GM21576 (cell line): Measurements from ENCODE around the gene CEP128.

Experiments
- ATAC-seq: cut with Tn5 transposase; IDR thresholded peaks from one replicate; pipeline ENCODE4 v1.9.1; 2021; ENCODE audit warnings: mild to moderate bottlenecking, moderate library complexity; ENCODE audit not compliant: unreplicated experiment

Gene CEP128

DNA sequence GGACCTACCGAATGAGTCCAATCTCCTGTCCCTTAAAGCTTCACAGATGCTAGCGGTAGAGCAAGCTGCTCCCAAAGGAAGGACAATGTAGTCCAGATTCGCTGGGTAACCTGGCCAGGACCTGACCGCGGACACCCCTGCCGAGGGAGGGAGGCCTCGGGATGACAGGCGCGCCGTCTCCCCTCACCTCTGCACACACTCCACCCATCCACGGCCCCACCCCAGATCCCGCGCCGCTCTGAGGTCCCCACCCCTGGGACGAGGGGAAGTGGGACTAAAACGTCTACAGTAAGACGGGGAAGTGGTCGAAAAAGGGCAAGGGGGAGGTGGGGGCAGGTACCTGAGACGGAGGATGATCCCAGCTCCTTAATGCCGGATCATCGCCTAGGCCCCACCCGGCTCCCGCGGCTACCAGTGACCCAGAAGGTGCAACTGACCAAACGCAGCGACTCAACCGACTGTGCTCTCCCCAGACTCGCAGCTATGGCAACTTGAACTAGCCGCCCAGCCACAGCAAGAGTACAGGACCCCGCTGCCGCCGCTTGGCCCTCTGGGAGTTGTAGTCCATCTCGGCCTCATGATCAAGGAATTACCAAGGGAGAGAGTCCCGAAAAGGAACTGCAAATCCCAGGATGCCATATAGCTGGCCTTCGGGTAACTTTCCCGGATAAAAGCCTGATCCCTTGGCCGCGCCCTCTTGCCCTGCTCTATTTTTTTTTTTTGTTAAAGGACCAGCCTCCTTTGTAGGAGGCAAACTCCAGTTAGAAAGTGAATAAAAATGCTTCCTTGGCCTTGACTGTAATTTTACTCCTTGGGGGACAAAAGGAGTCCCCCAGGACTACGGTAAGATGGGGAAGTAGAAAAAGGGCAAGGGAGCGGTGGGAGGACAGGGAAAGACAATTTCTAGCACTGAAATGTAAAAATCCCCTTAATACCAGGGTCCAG is at the start of gene CEP128:
Gene CEP128, minus strand, starts transcription at position 498 of the 945 bp plus-strand sequence.
- ATAC-seq = peak; percentile 97

GRCh38 chr14:80988735-80989429 is 47.3 kb upstream of the CEP128 start:
- ATAC-seq = no peak

DNA sequence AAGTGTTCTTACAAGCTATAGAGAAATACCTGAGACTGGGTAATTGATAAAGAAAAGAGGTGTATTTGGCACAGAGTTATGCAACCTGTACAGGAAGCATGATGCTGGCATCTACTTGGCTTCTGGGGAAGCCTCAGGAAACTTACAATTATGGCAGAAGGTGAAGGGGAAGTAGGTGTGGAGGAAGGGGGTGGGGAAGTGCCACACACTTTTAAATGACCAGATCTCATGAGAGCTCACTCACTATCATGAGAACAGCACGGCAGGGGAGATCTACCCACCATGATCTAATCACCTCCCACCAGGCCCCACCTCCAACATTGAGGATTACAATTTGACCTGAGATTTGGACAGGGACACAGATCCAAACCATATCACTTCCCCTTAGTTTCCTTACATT is 46.7 kb upstream of the CEP128 start:
- no peak for ATAC-seq

- ATAC-seq = peak; percentile 67
Observed at GRCh38 chr14:80987235-80988032, 45.9 kb upstream of the CEP128 start.

GRCh38 chr14:80982711-80983110 is 41.2 kb upstream of the CEP128 start:
- ATAC-seq = no peak

DNA sequence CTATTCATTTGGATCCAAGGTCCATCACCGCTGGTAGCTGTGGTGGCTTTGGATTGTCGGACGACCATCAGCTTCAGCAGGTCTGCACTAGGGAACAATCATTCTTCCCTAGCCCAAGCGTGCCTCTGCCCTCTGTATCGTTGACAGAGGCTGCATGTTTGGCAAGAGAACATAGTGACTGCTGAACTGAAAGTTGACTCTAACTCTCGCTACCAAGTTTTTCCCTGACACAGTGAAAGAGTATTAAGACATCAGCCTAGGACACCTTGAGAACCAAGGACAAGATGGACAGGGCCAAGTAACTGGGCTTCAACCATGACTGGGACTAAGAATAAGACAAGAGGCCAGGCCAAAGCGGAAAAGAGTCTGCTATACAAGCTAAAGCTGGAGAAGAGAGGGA is 40.1 kb upstream of the CEP128 start:
- ATAC-seq = no peak

GRCh38 chr14:80981156-80981555 is 39.6 kb upstream of the CEP128 start:
- ATAC-seq = no peak

- no peak for ATAC-seq
Observed at GRCh38 chr14:80979951-80980350, 38.4 kb upstream of the CEP128 start.

DNA sequence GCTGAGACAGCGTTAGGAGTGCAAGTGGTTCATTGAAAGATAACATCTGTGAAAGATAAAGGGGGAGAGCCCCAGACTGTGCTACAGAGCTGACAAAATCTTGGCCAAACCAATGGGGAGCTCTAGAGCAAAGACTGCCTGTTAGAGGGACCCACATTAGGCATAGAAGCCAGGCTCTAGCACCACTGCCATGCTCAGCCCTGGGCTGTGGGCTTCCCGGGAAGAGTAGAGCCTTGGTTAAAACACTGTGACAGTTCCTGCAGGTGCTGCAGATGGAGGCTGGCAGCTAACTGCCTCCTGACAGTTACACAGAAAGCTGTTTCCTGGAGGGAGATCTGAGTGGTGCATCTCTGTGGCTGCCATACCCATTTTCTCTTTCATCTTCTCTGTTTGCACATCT is 36.9 kb upstream of the CEP128 start:
- no peak for ATAC-seq

DNA sequence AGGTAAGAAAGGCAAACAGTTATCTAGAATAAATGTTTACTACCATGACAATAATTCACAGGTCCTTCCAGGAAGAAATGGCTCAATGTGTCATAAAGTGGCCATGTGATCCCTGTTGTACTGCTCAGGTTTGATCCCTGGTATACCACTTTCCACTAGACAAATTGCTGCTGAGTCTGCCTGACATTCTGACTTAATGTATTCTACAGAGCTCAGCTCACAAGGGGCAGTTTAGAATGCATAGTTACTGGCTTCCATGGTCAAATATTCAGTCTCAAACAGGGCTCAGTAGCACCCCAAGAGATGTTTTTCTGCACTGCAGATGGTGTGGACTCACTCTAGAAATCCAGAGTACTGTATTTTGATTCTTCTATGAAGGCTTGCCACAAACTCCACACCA is 35.7 kb upstream of the CEP128 start:
- ATAC-seq = peak; percentile 67

DNA sequence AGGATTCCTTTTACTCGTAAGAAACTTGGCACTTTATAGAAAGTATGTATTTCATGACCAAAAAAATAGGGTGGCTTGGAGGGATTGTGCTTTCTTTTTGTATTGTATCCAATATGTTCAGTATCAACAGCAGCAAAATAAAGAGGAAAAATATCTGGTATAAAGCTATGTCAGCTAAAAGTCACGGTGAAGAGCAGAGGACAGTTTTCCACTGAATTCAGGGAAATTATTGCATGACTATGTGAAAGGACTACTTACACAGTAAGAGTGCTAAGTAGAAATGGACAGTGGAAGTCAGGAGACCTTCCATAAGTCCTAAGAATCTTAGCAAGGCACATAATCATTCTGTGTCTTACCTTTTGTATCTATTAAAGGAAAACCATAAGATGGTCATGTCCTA is 33.1 kb upstream of the CEP128 start:
- ATAC-seq = no peak

- ATAC-seq = no peak
Observed at GRCh38 chr14:80973931-80974641, 32.5 kb upstream of the CEP128 start.

GRCh38 chr14:80965037-80965436 is 23.5 kb upstream of the CEP128 start:
- ATAC-seq = no peak

- peak; percentile 98 for ATAC-seq
Observed at GRCh38 chr14:80959496-80959895, 18.0 kb upstream of the CEP128 start.

DNA sequence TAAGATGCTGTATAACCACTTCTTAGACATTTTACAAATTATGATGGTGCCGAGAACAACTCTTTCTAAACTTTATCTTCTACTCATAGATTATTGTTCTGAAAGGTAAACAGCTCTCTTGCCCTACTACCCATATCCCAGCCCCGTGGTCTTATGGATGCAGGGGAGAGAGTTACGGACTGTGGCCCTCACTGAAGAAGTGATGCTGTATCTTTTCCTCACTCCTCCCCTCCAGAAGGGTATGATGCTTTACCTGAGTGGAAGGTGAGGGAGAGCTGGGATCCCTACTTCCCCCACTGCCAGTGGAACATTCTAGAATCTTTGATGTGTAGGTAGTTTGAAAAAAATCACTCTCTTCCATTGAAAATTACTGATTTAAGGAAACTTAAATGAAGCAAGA is 17.4 kb upstream of the CEP128 start:
- no peak for ATAC-seq

DNA sequence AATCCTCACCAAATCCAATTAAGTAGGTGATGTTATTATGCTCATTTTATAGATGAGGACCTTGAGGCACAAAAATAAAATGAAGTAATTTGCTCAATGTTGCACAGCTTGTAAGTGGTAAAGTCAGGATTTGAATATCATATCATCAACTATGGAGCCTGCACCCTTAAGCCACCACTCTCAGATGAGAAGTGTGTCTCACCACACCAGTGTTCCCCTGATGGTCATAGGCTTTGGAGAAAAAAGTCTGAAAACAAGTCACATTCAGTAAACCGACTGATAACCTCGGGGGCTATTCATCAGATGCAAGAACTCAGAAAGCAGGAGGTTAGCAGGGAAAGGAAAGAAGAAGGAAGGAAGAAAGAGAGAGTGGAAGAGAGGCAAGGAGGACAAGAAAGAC is 16.7 kb upstream of the CEP128 start:
- no peak for ATAC-seq

- ATAC-seq = no peak
Observed at GRCh38 chr14:80957613-80958012, 16.1 kb upstream of the CEP128 start.

- ATAC-seq = no peak
Observed at GRCh38 chr14:80956922-80957321, 15.4 kb upstream of the CEP128 start.

- ATAC-seq = no peak
Observed at GRCh38 chr14:80956102-80956501, 14.6 kb upstream of the CEP128 start.

DNA sequence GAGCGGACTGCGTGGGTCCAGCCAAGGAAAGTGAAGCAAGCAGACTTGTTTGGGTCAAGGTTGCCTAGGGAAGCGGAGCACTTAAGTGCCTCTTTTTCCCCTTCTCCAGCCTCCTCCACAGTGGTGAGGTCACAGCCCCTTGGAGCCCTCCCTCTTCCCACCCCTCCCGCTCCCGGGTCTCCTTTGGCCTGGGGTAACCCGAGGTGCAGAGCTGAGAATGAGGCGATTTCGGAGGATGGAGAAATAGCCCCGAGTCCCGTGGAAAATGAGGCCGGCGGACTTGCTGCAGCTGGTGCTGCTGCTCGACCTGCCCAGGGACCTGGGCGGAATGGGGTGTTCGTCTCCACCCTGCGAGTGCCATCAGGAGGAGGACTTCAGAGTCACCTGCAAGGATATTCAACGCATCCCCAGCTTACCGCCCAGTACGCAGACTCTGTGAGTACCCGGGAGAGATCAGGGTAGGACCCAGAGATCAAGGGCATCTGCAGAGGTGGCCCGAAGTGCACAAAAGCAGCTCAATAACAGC is 13.9 kb upstream of the CEP128 start, which contains the start of gene TSHR:
Gene TSHR, plus strand, starts transcription at position 206 of the 526 bp plus-strand sequence. Its CDS starts 60 bp downstream, at position 266.
- no peak for ATAC-seq
